PC-3 (cell line): Measurements from ENCODE around the gene CYP4F22. TPM values are rescaled to one million over a fixed set of nuclear protein-coding genes. Genes with fewer than 3 reads are reported as not detected.
"Not testable (repeated sequence)": the region's sequence is repeated elsewhere in the genome, so short reads cannot be mapped to it uniquely, and the experiment has no call there.

Source experiments
- ATAC-seq: fragments of 200-7000 bp; cut with Tn5 transposase; 2 replicates; pipeline ENCODE4 v1.9.1; 2020; ENCODE audit warnings: mild to moderate bottlenecking, moderate library complexity
- BruUV-seq: library from RNA; stranded (reverse); fragments of 400-500 nt; replicated peaks from 2 replicates; lab custom pipeline; 2021; lab: Mats Ljungman, UMichigan
- CTCF ChIA-PET: fragments of 300-600 bp; sonication (Branson Sonifier 250); formaldehyde crosslinking; loops from one replicate; lab custom pipeline; 2022; ENCODE audit warnings: antibody characterized with exemption; lab: Charles Lee
- POLR2A ChIA-PET: fragments of 300-600 bp; sonication (Branson Sonifier 250); formaldehyde crosslinking; loops from one replicate; lab custom pipeline; 2022; ENCODE audit warnings: antibody characterized with exemption; ENCODE audit not compliant: unreplicated experiment; lab: Charles Lee
- DNase-seq: peaks from one replicate; pipeline ENCODE4 v3.0.0-alpha.2; 2015
- H2AFZ ChIP-seq: fragments of 300-600 bp; sonication (generic); 2 replicates; pipeline ENCODE4 v1.6.0; 2016; ENCODE audit warnings: antibody characterized with exemption, low read length
- H3F3A ChIP-seq: fragments of 300-600 bp; sonication (generic); one replicate; pipeline ENCODE4 v1.6.0; 2017; ENCODE audit warnings: antibody characterized with exemption, low read length, control low read depth, mild to moderate bottlenecking; ENCODE audit not compliant: unreplicated experiment
- H3K27ac ChIP-seq: fragments of 300-600 bp; sonication (generic); 2 replicates; pipeline ENCODE4 v1.5.1; 2016; ENCODE audit warnings: mild to moderate bottlenecking, low read length
- H3K27me3 ChIP-seq: fragments of 300-600 bp; sonication (generic); 2 replicates; pipeline ENCODE4 v1.6.1; 2016; ENCODE audit warnings: low read length, mixed read lengths
- H3K36me3 ChIP-seq: fragments of 300-600 bp; sonication (generic); 2 replicates; pipeline ENCODE4 v1.6.1; 2016; ENCODE audit warnings: low read depth, mixed run types, low read length, mixed read lengths
- H3K4me1 ChIP-seq: fragments of 300-600 bp; sonication (generic); 2 replicates; pipeline ENCODE4 v1.5.1; 2016; ENCODE audit warnings: low read length; ENCODE audit not compliant: insufficient read depth
- H3K4me2 ChIP-seq: fragments of 300-600 bp; sonication (generic); 2 replicates; pipeline ENCODE4 v1.6.0; 2016; ENCODE audit warnings: low read length
- H3K4me3 ChIP-seq: fragments of 300-600 bp; sonication (generic); 2 replicates; pipeline ENCODE4 v1.5.1; 2016; ENCODE audit warnings: mild to moderate bottlenecking, low read length, mixed read lengths
- H3K79me2 ChIP-seq: fragments of 300-600 bp; sonication (generic); 2 replicates; pipeline ENCODE4 v1.6.1; 2017; ENCODE audit warnings: low read length, mixed read lengths
- H3K9ac ChIP-seq: fragments of 300-600 bp; sonication (generic); 2 replicates; pipeline ENCODE4 v1.6.0; 2016; ENCODE audit warnings: mild to moderate bottlenecking, low read length
- H3K9me2 ChIP-seq: fragments of 300-600 bp; sonication (generic); replicated peaks from 2 replicates; pipeline ENCODE4 v1.6.1; 2016; ENCODE audit warnings: mixed run types, low read length, mixed read lengths
- H3K9me3 ChIP-seq: fragments of 300-600 bp; sonication (generic); 2 replicates; pipeline ENCODE4 v1.6.1; 2016; ENCODE audit warnings: low read length, mixed read lengths
- H4K20me1 ChIP-seq: fragments of 300-600 bp; sonication (generic); 2 replicates; pipeline ENCODE4 v1.6.1; 2016; ENCODE audit warnings: low read length, mixed read lengths
- CTCF ChIP-seq: fragments of 300-600 bp; sonication (generic); conservative IDR thresholded peaks from 2 replicates; pipeline ENCODE4 v1.5.1; 2017; ENCODE audit warnings: antibody characterized with exemption, low read depth, mild to moderate bottlenecking, low read length
- EZH2 ChIP-seq: fragments of 300-600 bp; sonication (generic); IDR thresholded peaks from one replicate; pipeline ENCODE4 v1.6.1; 2017; ENCODE audit warnings: antibody characterized with exemption, mild to moderate bottlenecking, low read length; ENCODE audit not compliant: unreplicated experiment
- EZH2phosphoT487 ChIP-seq: fragments of 300-600 bp; sonication (generic); IDR thresholded peaks from 2 replicates; pipeline ENCODE4 v1.6.1; 2018; ENCODE audit warnings: mild to moderate bottlenecking, antibody characterized with exemption, low read length, borderline replicate concordance
- intact Hi-C: fragments of 100-400 bp; cut with micrococcal nuclease; formaldehyde crosslinking; loops from 2 replicates; pipeline ENCODE4 v1.9.0; 2023
- total RNA-seq: library from RNA; depleted of rRNA; stranded (reverse); fragments of >200 nt; gene quantifications from 2 replicates; pipeline ENCODE4 v1.2.3, GENCODE V29; 2014; rRNA removed

CYP4F22 gene
- total RNA-seq, 1 experiment from 2014 or later, result 0.07 TPM

GRCh38 chr19:15593766-15594165, 85.4 kb downstream of the CYP4F22 start:
- CTCF ChIA-PET, H3K9me3 ChIP-seq, H3K4me3 ChIP-seq, H3K27me3 ChIP-seq, BruUV-seq, intact Hi-C loops, H3K4me2 ChIP-seq, H2AFZ ChIP-seq, POLR2A ChIA-PET, H3K9ac ChIP-seq, H3K79me2 ChIP-seq, H3F3A ChIP-seq, H3K36me3 ChIP-seq, ATAC-seq, H4K20me1 ChIP-seq, H3K27ac ChIP-seq, H3K9me2 ChIP-seq: not testable (repeated sequence)
- DNase-seq, result peak; percentile 65
- peaks cover 18% of the 10 kb centered on the region for H3K4me1 ChIP-seq

- no TSS peak for BruUV-seq
These were observed 86.7 kb downstream of the CYP4F22 start for GRCh38 chr19:15595069-15595468.

More at GRCh38 chr19:15595069-15595468, 86.7 kb downstream of the CYP4F22 start:
- Histone ChIP-seq H3K4me1 (peaks cover 18% of the 10 kb centered on the region), H3K9me2 (no peaks in the 10 kb centered on the region), H3K4me2 (no peak overlapping the region), H3K79me2 (no peaks in the 10 kb centered on the region), H3K9me3 (no peaks in the 10 kb centered on the region), H3K27ac (no peak overlapping the region), H3F3A (no peaks in the 10 kb centered on the region), H3K27me3 (no peaks in the 10 kb centered on the region), H2AFZ (no peak overlapping the region), H3K36me3 (no peaks in the 10 kb centered on the region), H3K4me3 (no peak overlapping the region), H4K20me1 (no peaks in the 10 kb centered on the region), H3K9ac (no peak overlapping the region)
- intact Hi-C loops, result no loop called here
- CTCF ChIA-PET, result no interaction called here
- POLR2A ChIA-PET, result no interaction called here
- DNase-seq (peak; percentile 91), ATAC-seq (peak; percentile 54)
- no peak for TF ChIP-seq EZH2
- TF ChIP-seq CTCF, result no peak
- no peak for TF ChIP-seq EZH2phosphoT487

Other genes starting within 250 kb of the CYP4F22 start
- 20.9 and 46.4 TPM in 2 replicates for gene BRD4, start 176.0 kb upstream of the CYP4F22 start, total RNA-seq
- gene AKAP8, start 128.7 kb upstream of the CYP4F22 start, total RNA-seq, result 36.3 and 48.0 TPM in 2 replicates
- 97.9 and 137 TPM in 2 replicates for gene AKAP8L, start 89.5 kb upstream of the CYP4F22 start, total RNA-seq
- gene WIZ, start 58.6 kb upstream of the CYP4F22 start, total RNA-seq, result 30.9 and 35.1 TPM in 2 replicates
- not detected in 2 replicates for gene RASAL3, start 44.0 kb upstream of the CYP4F22 start, total RNA-seq
- not detected in 2 replicates for gene PGLYRP2, start 29.0 kb upstream of the CYP4F22 start, total RNA-seq
- not detected in 2 replicates for gene CYP4F8, start 106.7 kb downstream of the CYP4F22 start, total RNA-seq
- gene CYP4F3, start 132.4 kb downstream of the CYP4F22 start, total RNA-seq, result not detected in 2 replicates
- gene CYP4F12, start 164.6 kb downstream of the CYP4F22 start, total RNA-seq, result not detected in 2 replicates
- gene OR10H2, start 219.5 kb downstream of the CYP4F22 start, total RNA-seq, result not detected in 2 replicates
- not detected in 2 replicates for gene OR10H3, start 229.5 kb downstream of the CYP4F22 start, total RNA-seq